Activated T-cell treated with anti-CD3 and anti-CD28 coated beads for 1 hour (primary cell): ENCODE measurements around the gene CT45A10.
"Not testable (repeated sequence)": the region's sequence is repeated elsewhere in the genome, so short reads cannot be mapped to it uniquely, and the experiment has no call there.

Experiments
- DNase-seq: peaks from one replicate; pipeline ENCODE4 v3.0.0-alpha.2; 2020; ENCODE audit warnings: low read depth

The CT45A10 gene, protein sequence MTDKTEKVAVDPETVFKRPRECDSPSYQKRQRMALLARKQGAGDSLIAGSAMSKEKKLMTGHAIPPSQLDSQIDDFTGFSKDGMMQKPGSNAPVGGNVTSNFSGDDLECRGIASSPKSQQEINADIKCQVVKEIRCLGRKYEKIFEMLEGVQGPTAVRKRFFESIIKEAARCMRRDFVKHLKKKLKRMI

DNA sequence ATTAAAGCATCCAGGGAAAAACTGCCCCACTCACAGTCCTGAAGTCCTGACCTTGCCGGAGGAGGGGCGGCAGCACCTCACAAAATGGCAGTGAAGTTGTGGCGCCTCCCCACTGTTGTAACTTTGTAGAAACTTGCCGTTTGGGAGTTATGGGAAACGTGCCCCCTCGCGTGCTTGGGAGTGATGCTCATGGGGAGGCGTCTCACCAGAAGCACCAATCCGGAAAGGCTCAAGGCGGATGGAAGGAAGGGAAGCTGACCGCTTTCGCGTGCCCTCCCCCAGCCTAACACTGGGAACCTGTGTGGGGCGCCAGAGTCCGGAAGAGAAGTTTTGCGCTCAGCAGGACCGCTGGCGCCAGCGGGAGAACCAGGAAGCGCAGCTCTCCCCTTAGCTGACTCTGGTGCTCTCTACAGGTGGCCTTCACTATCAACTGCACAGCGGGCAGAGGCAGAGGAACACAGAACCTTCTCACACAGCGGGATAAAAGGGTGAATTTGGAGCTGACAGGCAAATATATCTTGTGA, at the start of gene CT45A10, which contains the start of gene SAGE1:
Gene CT45A10, minus strand, starts transcription at position 151 of the 524 bp plus-strand sequence. CDS start 8,100 bp downstream, outside the sequence.
Gene SAGE1, plus strand, starts transcription at position 423 of the 524 bp plus-strand sequence. CDS start 2,527 bp downstream, outside the sequence.
- no peak for DNase-seq

DNA sequence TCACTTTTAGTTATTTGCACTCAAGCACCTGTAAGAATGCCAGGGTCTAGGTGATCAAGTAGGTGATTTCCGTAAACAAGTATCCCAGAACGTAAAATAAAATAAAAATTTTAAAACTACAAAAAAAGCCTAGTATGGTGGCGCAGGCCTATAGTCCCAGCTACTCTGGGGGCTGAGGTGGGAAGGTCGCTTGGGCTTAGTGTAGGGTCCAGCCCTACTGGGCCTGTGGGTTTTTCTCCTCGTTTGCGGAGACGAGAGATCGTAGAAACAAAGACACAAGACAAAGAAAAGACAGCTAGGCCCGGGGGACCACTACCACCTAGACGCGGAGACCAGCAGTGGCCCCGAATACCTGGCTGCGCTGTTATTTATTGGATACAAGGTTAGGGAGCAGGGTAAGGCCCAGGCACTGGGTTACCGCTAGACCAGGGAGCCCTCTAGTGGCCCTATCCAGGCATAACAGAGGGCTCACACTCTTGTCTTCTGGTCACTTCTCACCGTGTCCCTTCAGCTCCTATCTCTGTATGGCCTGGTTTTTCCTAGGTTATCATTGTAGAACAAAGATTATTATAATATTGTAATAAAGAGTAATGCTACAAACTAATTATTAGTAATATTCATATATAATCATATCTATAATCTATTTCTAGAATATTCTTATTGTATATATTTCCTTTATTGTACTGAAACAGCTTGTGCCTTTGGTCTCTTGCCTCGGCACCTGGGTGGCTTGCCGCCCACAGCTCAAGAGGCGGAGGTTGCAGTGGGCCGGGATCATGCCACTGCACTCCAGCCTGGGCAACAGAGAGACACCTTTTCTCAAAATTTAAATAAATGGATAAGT, 38.6 kb upstream of the CT45A10 start:
- DNase-seq: peak; percentile 14

DNA sequence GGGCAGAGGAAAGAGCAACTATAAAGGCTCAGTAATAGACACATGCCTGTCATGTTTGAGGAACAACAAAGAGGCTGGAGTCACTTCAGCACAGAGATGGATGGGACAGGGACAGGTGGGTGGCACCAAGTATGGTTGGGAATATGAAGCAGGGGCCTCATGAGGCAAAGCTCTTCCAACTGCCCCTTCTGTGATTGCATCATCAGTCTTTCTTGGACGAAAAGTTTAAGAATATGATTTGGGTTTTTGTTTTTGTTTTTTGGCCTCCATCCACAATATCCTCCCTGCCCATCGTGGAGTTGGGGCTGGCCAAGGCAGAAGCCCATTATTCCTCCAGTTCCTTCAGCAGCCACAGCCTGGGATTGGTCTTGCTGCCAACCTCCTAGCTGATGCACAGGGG, 34.7 kb upstream of the CT45A10 start:
- no peak for DNase-seq

DNA sequence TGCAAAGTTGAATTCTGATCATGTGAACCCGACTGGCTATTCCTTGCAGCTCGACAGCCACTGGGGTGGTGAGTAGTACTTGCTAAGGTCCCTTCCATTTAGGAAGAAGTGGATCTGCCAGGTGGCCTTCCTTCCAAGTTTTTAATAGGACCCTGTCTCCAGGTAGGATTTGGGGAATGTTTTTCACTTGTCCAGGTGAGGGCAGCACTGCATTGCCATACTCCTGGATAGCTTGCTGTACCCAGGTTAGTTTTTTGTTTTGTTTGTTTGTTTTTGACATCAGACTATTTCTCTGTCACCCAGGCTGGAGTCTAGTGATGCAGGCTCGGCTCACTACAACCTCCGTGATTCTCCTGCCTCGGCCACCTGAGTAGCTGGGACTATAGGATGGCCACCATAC, 30.1 kb upstream of the CT45A10 start:
- no peak for DNase-seq

DNA sequence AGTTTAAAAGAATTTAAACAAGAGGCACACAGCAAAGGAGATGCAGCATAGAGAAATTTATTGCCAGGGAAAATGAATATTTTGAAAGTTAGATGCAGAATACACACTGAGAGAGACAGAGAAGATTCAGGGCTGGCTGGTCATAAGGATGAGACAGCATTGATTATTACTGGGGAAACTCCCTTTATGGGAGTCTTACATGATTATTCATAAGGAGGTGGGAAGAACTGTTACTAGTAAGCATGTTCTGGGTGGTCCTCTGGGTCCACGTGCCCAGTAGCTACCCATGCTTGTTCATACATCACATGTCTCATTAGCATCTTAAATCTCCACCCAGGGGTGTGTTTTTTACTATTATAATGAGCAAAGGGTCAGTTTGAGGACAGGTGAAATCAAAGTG, 27.3 kb upstream of the CT45A10 start:
- not testable (repeated sequence) for DNase-seq

DNA sequence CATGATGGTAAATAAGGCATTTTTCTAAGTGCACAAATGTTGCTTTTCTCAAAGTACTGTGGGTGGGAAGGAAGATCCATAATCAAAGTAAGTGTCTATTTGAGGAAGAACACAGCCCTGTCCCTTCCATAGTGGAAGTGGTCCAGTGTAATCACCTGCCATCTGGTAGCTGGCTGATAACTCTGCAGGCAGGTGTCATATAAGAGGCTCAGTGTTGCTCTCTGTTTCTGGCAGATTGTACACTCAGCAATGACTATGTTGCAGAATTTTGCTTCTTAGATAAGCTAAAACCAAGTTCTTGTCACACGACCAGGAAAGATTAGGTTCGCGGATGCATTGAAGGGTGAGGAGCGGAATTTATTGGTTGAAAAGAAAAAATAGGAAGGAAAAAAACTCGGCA, 21.2 kb upstream of the CT45A10 start:
- no peak for DNase-seq

DNA sequence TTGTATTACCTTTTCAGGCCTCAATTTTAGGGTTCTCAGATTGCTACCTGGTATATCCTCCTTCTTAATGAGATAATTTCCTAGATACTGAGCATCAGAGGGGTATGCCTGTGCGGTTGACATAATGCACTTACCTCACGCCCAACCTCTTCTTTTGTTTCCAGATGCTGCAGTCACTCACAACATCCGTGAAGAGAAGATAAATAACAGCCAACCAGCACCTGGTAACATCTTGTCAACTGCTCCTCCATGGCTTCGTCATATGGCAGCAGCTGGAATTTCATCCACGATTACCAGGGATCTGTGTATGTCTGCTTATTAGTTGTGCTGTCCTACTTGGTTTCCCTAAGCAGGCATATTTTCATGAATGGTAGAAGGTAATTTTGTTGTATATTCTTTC, 17.0 kb upstream of the CT45A10 start:
- no peak for DNase-seq

DNA sequence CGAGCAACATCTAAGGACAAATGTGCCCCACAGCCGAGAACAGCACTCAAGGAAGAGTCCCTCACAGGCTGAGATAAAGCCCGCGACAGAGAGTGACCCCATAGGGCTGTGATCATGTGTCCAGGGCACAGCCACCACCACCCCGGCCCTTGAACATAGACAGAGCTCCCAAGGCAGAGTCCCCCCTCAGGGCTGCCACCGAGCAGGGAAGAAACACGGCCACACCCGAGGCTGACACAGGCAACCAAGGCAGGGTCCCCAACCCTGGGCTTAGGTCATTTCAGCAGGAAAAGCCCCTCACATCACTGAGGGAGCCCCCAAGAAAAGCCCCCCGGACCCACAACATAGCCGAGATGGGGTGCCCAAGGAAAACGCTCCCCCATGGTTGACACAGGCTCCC, 463 bp downstream of the CT45A10 start:
- DNase-seq: no peak

DNA sequence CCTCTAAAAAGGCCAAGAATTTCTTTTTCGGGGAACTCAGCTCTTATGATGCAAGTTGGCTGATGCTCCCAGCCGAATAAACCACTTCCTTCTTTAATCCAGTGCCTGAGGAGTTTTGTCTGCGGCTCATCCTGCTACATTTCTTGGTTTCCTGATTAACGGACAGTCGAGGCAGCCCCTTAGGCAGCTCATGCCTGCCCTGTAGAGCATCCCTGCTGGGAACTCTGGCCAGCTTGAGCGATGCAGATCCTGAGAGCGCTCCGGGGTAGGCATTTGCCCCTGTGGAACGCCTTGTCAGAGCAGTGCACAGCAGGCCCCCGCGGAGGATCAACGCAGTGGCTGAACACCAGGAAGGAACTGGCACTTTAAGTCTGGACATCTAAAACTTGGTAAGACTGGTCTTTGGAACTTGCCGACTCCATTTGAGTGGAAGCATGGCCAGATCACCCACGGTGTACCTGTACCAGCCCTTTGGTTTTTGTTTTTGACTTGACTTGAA, 3.1 kb downstream of the CT45A10 start:
- DNase-seq: no peak

DNA sequence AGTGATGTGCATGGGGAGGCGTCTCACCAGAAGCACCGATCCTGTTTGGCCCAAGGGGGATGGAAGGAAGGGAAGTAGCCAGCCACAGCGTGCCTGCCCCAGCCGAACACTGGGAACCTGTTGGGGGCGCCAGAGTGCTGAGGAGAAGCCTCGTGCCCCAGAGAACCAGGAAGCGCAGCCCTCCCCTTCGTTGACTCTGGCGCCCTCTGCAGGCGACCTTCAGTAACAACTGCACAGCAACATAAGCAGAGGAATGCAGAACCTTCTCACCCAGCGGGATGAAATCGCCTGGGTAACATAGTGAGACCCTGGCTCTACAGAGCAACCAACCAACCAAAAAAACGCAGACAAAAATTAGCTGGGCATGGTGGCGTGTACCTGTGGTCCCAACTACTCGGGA, 4.3 kb downstream of the CT45A10 start:
- DNase-seq: not testable (repeated sequence)

DNA sequence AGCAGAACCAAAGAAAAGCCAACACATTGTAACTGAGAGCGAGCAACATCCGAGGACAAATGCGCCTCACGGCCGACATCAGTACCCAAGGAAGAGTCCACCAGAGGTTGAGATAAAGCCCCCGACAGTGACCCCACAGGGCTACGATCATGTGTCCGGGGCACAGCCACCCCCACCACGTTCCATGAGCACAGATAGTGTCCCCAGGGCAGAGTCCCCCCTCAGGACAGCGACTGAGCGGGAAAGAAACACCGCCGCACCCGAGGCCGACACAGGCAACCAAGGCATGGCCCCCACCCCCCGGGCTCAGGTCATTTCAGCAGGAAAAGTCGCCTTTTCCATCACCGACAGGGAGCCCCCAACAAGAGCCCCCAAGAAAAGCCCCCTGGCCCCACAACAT, 5.0 kb downstream of the CT45A10 start:
- not testable (repeated sequence) for DNase-seq

DNA sequence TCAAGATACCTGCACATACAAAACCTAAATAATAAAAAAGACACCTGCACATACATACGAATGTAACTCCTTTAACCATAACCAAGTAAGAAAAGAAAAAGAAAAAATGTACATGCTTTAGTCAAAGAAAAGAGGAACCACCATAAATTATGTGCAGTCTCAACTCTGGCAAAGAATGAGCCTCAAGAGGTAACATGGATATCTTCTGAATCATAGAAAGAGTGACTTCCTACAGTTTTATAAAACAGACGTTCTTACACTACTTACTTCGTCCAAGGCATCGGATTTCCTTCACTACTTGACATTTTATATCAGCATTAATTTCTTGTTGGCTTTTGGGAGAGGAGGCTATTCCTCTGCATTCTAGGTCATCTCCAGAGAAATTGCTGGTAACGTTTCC, 10.5 kb downstream of the CT45A10 start:
- DNase-seq: not testable (repeated sequence)

DNA sequence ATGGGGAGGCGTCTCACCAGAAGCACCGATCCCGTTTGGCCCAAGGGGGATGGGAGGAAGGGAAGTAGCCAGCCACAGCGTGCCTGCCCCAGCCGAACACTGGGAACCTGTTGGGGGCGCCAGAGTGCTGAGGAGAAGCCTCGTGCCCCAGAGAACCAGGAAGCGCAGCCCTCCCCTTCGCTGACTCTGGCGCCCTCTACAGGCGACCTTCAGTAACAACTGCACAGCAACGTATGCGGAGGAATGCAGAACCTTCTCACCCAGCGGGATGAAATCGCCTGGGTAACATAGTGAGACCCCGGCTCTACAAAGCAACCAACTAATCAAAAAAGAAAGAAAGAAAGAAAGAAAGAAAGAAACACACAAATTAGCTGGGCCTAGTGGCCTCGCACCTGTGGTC, 21.5 kb downstream of the CT45A10 start, which contains the start of gene CT45A9:
Gene CT45A9, minus strand, starts transcription at position 101 of the 400 bp plus-strand sequence. CDS start 3,751 bp downstream, outside the sequence.
- not testable (repeated sequence) for DNase-seq

DNA sequence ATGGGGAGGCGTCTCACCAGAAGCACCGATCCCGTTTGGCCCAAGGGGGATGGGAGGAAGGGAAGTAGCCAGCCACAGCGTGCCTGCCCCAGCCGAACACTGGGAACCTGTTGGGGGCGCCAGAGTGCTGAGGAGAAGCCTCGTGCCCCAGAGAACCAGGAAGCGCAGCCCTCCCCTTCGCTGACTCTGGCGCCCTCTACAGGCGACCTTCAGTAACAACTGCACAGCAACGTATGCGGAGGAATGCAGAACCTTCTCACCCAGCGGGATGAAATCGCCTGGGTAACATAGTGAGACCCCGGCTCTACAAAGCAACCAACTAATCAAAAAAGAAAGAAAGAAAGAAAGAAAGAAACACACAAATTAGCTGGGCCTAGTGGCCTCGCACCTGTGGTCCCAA, 38.8 kb downstream of the CT45A10 start, which contains the start of gene CT45A8:
Gene CT45A8, minus strand, starts transcription at position 101 of the 400 bp plus-strand sequence. CDS start 3,755 bp downstream, outside the sequence.
- not testable (repeated sequence) for DNase-seq

DNA sequence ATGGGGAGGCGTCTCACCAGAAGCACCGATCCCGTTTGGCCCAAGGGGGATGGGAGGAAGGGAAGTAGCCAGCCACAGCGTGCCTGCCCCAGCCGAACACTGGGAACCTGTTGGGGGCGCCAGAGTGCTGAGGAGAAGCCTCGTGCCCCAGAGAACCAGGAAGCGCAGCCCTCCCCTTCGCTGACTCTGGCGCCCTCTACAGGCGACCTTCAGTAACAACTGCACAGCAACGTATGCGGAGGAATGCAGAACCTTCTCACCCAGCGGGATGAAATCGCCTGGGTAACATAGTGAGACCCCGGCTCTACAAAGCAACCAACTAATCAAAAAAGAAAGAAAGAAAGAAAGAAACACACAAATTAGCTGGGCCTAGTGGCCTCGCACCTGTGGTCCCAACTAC, 56.1 kb downstream of the CT45A10 start, which contains the start of gene CT45A7:
Gene CT45A7, minus strand, starts transcription at position 101 of the 400 bp plus-strand sequence. CDS start 3,747 bp downstream, outside the sequence.
- DNase-seq: not testable (repeated sequence)
